Keratinocyte (primary cell): ENCODE results near the gene TMEM196. TPM values are rescaled to one million over a fixed set of nuclear protein-coding genes. Genes with fewer than 3 reads are reported as not detected.

Source experiments
- DNase-seq: peaks from one replicate; pipeline ENCODE4 v3.0.0-alpha.2; 2011; ENCODE audit warnings: low read depth, missing footprints, low spot score
- FAIRE-seq: peaks from 2 replicates; lab custom pipeline; 2011; peaks lifted over from hg19 to GRCh38; lab: Jason Lieb, UNC
- H2AFZ ChIP-seq: 2 replicates; pipeline ENCODE4 v1.6.0; 2012; ENCODE audit warnings: low read length, control low read depth, inconsistent platforms; ENCODE audit not compliant: control insufficient read depth
- H3K27ac ChIP-seq: 2 replicates; pipeline ENCODE4 v1.5.1; 2011; ENCODE audit warnings: low read length; ENCODE audit not compliant: control insufficient read depth, insufficient read depth
- H3K27me3 ChIP-seq: 3 replicates; pipeline ENCODE4 v1.6.0; 2011; ENCODE audit warnings: low read length; ENCODE audit not compliant: control insufficient read depth, insufficient read depth; ENCODE audit errors: extremely low read depth
- H3K36me3 ChIP-seq, 2 experiments: 2 replicates in 1 of 2; 3 replicates in 1 of 2; pipeline ENCODE4 v1.5.1; 2011; ENCODE audit warnings: low read length in 2 of 2, mild to moderate bottlenecking in 1 of 2; ENCODE audit not compliant: control insufficient read depth in 2 of 2, insufficient read depth in 2 of 2; ENCODE audit errors: extremely low read depth in 1 of 2
- H3K4me1 ChIP-seq: 3 replicates; pipeline ENCODE4 v1.5.1; 2011; ENCODE audit warnings: low read length; ENCODE audit not compliant: control insufficient read depth, insufficient read depth; ENCODE audit errors: extremely low read depth
- H3K4me2 ChIP-seq: 3 replicates; pipeline ENCODE4 v1.6.0; 2011; ENCODE audit warnings: low read depth, low read length; ENCODE audit not compliant: control insufficient read depth, insufficient read depth; ENCODE audit errors: extremely low read depth
- H3K4me3 ChIP-seq, 3 experiments: fragments of 200-600 bp in 1 of 3; sonication (generic) in 1 of 3; 2 replicates in 2 of 3; 3 replicates in 1 of 3; pipeline ENCODE4 v1.5.1; 2011 to 2016; ENCODE audit warnings: low read length in 3 of 3, mild to moderate bottlenecking in 3 of 3, control low read depth in 2 of 3, inconsistent platforms in 1 of 3, low read depth in 1 of 3, mixed read lengths in 1 of 3, mixed run types in 1 of 3, moderate library complexity in 1 of 3; ENCODE audit not compliant: control insufficient read depth in 2 of 3, insufficient read depth in 2 of 3; ENCODE audit errors: extremely low read depth in 1 of 3
- H3K79me2 ChIP-seq: 2 replicates; pipeline ENCODE4 v1.6.0; 2012; ENCODE audit warnings: low read length; ENCODE audit not compliant: control insufficient read depth, insufficient read depth
- H3K9ac ChIP-seq: 3 replicates; pipeline ENCODE4 v1.6.0; 2011; ENCODE audit warnings: low read length; ENCODE audit not compliant: control insufficient read depth, insufficient read depth; ENCODE audit errors: extremely low read depth
- H3K9me1 ChIP-seq: 3 replicates; pipeline ENCODE4 v1.6.0; 2011; ENCODE audit warnings: low read length; ENCODE audit not compliant: control insufficient read depth, insufficient read depth; ENCODE audit errors: extremely low read depth
- H3K9me3 ChIP-seq: 2 replicates; pipeline ENCODE4 v1.5.1; 2012; ENCODE audit warnings: low read depth, low read length; ENCODE audit not compliant: control insufficient read depth
- H4K20me1 ChIP-seq: 3 replicates; pipeline ENCODE4 v1.6.0; 2011; ENCODE audit warnings: low read length; ENCODE audit not compliant: control insufficient read depth, insufficient read depth; ENCODE audit errors: extremely low read depth
- EZH2 ChIP-seq: IDR thresholded peaks from one replicate; pipeline ENCODE4 v1.6.1; 2012; ENCODE audit warnings: inconsistent platforms, mild to moderate bottlenecking, low read length, moderate library complexity
- dilution Hi-C: fragments of 300-500 bp; cut with MboI; formaldehyde crosslinking; loops from one replicate; pipeline ENCODE4 v1.7.0; 2020; ENCODE audit warnings: low sequenced_read_pairs; ENCODE audit not compliant: extremely low pct_ligation_motif_present
- polyA plus RNA-seq, 5 experiments: library from polyadenylated mRNA; depleted of rRNA in 3 of 5; stranded (reverse) in 3 of 5; stranded (forward) in 1 of 5; unstranded in 1 of 5; fragments of >200 nt; gene quantifications; 1 replicate in 1 of 5; 2 replicates in 3 of 5; 3 replicates in 1 of 5; pipeline versions ENCODE4 v1.2.1 to v1.2.3, GENCODE V29; 2011 to 2012; ENCODE audit warnings: missing spikeins in 2 of 5, low read depth in 1 of 5, low replicate concordance in 1 of 5
- TF ChIP-seq, protein P1 (sequence below), 3 experiments: IDR thresholded peaks in 1 of 3; conservative IDR thresholded peaks in 1 of 3; optimal IDR thresholded peaks in 1 of 3; 2 replicates in 2 of 3; 3 replicates in 1 of 3; pipeline versions ENCODE3 to v1.5.1; 2011; ENCODE audit warnings: low read length in 3 of 3, mild to moderate bottlenecking in 3 of 3, moderate library complexity in 2 of 3, control low read depth in 1 of 3, inconsistent platforms in 1 of 3; ENCODE audit not compliant: insufficient read depth in 2 of 3; ENCODE audit errors: extremely low read depth in 1 of 3

TMEM196 gene
- polyA plus RNA-seq, 1 donor (not counting 4 experiments of a cell fraction or from before 2014, with no cell fraction given), result not detected

DNA sequence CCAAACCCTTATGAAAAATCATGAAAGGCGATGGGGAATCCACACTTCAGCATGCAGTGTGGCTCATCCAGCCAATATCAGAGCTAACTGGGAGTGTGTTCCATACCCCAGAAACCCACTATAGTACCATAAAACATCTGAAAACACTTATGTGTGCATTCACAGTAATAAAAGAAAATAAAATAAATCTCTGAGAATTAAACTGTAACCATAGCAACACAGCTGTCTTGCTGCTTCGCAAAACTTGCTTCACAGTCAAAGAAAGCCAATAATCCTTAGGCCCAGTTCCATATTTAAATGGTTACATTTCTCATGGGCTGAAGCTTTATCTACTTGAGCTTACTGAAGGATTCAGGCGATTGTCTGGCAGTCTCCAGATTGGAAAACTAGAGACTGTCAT, 44.7 kb downstream of the TMEM196 start:
- H3K4me2 ChIP-seq, result no peak overlapping the region
- no peak for FAIRE-seq
- no peak overlapping the region for H3K9ac ChIP-seq
- no peak overlapping the region for H3K27ac ChIP-seq
- TF ChIP-seq EZH2, result no peak
- TF ChIP-seq, protein P1, sequence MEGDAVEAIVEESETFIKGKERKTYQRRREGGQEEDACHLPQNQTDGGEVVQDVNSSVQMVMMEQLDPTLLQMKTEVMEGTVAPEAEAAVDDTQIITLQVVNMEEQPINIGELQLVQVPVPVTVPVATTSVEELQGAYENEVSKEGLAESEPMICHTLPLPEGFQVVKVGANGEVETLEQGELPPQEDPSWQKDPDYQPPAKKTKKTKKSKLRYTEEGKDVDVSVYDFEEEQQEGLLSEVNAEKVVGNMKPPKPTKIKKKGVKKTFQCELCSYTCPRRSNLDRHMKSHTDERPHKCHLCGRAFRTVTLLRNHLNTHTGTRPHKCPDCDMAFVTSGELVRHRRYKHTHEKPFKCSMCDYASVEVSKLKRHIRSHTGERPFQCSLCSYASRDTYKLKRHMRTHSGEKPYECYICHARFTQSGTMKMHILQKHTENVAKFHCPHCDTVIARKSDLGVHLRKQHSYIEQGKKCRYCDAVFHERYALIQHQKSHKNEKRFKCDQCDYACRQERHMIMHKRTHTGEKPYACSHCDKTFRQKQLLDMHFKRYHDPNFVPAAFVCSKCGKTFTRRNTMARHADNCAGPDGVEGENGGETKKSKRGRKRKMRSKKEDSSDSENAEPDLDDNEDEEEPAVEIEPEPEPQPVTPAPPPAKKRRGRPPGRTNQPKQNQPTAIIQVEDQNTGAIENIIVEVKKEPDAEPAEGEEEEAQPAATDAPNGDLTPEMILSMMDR (optimal IDR thresholded peaks at IDR 0.05 in 1 of 3, IDR thresholded peaks at IDR 0.05 in 1 of 3, conservative IDR thresholded peaks at IDR 0.05 in 1 of 3; ENCODE audit: extremely low read depth in 1 of 3, insufficient read depth in 2 of 3, low read length in 3 of 3), result no peak
- no peak overlapping the region for H2AFZ ChIP-seq
- H3K9me1 ChIP-seq, result no peaks in the 10 kb centered on the region
- no peaks in the 10 kb centered on the region for H4K20me1 ChIP-seq
- dilution Hi-C loops, result no loop called here
- no peaks in the 10 kb centered on the region for H3K4me1 ChIP-seq
- H3K4me3 ChIP-seq, result no peak overlapping the region
- peaks cover 4% of the 10 kb centered on the region for H3K27me3 ChIP-seq
- H3K9me3 ChIP-seq, result no peaks in the 10 kb centered on the region
- no peaks in the 10 kb centered on the region for H3K36me3 ChIP-seq
- no peak for DNase-seq
- H3K79me2 ChIP-seq, result no peaks in the 10 kb centered on the region

DNA sequence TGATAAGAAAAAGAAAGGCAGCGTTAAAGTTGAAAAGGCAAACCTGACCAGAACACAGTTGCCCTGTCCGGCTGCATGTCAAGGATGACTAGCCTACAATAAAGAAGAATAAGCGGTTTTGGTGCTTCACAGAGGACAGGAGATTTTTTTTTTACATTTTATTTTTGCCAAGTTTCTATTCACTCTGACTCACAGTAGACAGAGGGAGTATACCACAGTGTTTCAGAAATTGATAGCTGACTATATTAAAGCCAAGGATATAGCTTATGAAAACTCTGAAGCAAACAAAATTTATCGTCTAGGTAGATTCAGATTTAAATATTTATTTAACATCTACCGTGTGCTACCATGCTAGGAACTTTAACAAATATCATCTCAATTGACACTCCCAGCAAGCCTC, 47.6 kb downstream of the TMEM196 start:
- H4K20me1 ChIP-seq, result no peaks in the 10 kb centered on the region
- H3K79me2 ChIP-seq, result no peaks in the 10 kb centered on the region
- H3K4me1 ChIP-seq, result no peaks in the 10 kb centered on the region
- no peak for TF ChIP-seq EZH2
- TF ChIP-seq, protein P1 (optimal IDR thresholded peaks at IDR 0.05 in 1 of 3, IDR thresholded peaks at IDR 0.05 in 1 of 3, conservative IDR thresholded peaks at IDR 0.05 in 1 of 3; ENCODE audit: extremely low read depth in 1 of 3, insufficient read depth in 2 of 3, low read length in 3 of 3), result no peak
- no peak overlapping the region for H2AFZ ChIP-seq
- no peak for DNase-seq
- no peaks in the 10 kb centered on the region for H3K9me1 ChIP-seq
- H3K4me3 ChIP-seq, result no peak overlapping the region
- no peak for FAIRE-seq
- no peak overlapping the region for H3K4me2 ChIP-seq
- no peaks in the 10 kb centered on the region for H3K36me3 ChIP-seq
- dilution Hi-C loops, result no loop called here
- H3K9ac ChIP-seq, result no peak overlapping the region
- H3K27me3 ChIP-seq, result peaks cover 4% of the 10 kb centered on the region
- H3K27ac ChIP-seq, result no peak overlapping the region
- no peaks in the 10 kb centered on the region for H3K9me3 ChIP-seq
